Common myeloid progenitor, CD34-positive (primary cell): ENCODE measurements around the gene KAZN.

Experiments
- CTCF ChIA-PET: fragments of 350-600 bp; sonication (Branson Sonifier 250); formaldehyde crosslinking; loops from one replicate; lab custom pipeline; 2021; ENCODE audit warnings: antibody characterized with exemption; lab: Charles Lee
- POLR2A ChIA-PET: fragments of 350-600 bp; sonication (Branson Sonifier 250); formaldehyde crosslinking; loops from one replicate; lab custom pipeline; 2021; ENCODE audit warnings: antibody characterized with exemption; lab: Charles Lee
- DNase-seq, 3 donors: peaks; one replicate each; pipeline versions ENCODE4 v3.0.0 to v3.0.0-alpha.2; 2013
- H3K27ac ChIP-seq, 2 experiments: 1 replicate in 1 of 2; 2 replicates in 1 of 2; pipeline ENCODE4 v1.7.0; 2013; ENCODE audit warnings: inconsistent platforms in 2 of 2, low read length in 2 of 2, mild to moderate bottlenecking in 2 of 2, low read depth in 1 of 2, moderate library complexity in 1 of 2; ENCODE audit not compliant: severe bottlenecking in 2 of 2, insufficient read depth in 1 of 2, poor library complexity in 1 of 2
- H3K27me3 ChIP-seq, 5 experiments: replicated peaks in 2 of 5; 1 replicate in 3 of 5; 2 replicates in 2 of 5; pipeline versions ENCODE4 v1.6.1 to v1.7.0; 2013; ENCODE audit warnings: low read length in 4 of 5, mild to moderate bottlenecking in 2 of 5, moderate library complexity in 2 of 5, inconsistent platforms in 1 of 5; ENCODE audit not compliant: insufficient read depth in 5 of 5, control insufficient read depth in 4 of 5
- H3K36me3 ChIP-seq, 4 experiments: 1 replicate in 2 of 4; 2 replicates in 2 of 4; pipeline versions ENCODE4 v1.6.1 to v1.7.0; 2013; ENCODE audit warnings: low read length in 3 of 4, control low read depth in 1 of 4, mild to moderate bottlenecking in 1 of 4; ENCODE audit not compliant: control insufficient read depth in 4 of 4, insufficient read depth in 4 of 4
- H3K4me1 ChIP-seq, 4 experiments: 1 replicate in 3 of 4; 2 replicates in 1 of 4; pipeline versions ENCODE4 v1.6.1 to v1.7.1; 2013; ENCODE audit warnings: low read length in 3 of 4, mild to moderate bottlenecking in 3 of 4, control low read depth in 1 of 4, inconsistent platforms in 1 of 4, moderate library complexity in 1 of 4; ENCODE audit not compliant: control insufficient read depth in 4 of 4, insufficient read depth in 4 of 4; ENCODE audit errors: control extremely low read depth in 1 of 4
- H3K4me3 ChIP-seq, 7 experiments: 1 replicate in 4 of 7; 2 replicates in 3 of 7; pipeline versions ENCODE4 v1.5.1 to v1.7.0; 2013; ENCODE audit warnings: mild to moderate bottlenecking in 7 of 7, low read length in 6 of 7, moderate library complexity in 6 of 7, inconsistent platforms in 2 of 7, low read depth in 2 of 7, control low read depth in 1 of 7; ENCODE audit not compliant: insufficient read depth in 4 of 7, control insufficient read depth in 1 of 7; ENCODE audit errors: extremely low read depth in 1 of 7
- H3K9me3 ChIP-seq, 5 experiments: 1 replicate in 4 of 5; 2 replicates in 1 of 5; pipeline versions ENCODE4 v1.6.1 to v1.7.1; 2013; ENCODE audit warnings: low read length in 4 of 5, mild to moderate bottlenecking in 2 of 5, inconsistent platforms in 1 of 5, low read depth in 1 of 5, moderate library complexity in 1 of 5; ENCODE audit not compliant: control insufficient read depth in 4 of 5, insufficient read depth in 2 of 5; ENCODE audit errors: control extremely low read depth in 1 of 5
- WGBS: methylation state at CpG from one replicate; pipeline ENCODE4 v1.1.5; 2013; ENCODE audit not compliant: insufficient coverage; 5-methylcytosine and 5-hydroxymethylcytosine counted together

The KAZN gene

GRCh38 chr1:14996133-14997050 lies 397.9 kb downstream of the KAZN start:
- H3K4me1 ChIP-seq: peaks cover 0 to 4% (median 0%) of the 10 kb centered on the region in 4 experiments
- H3K4me3 ChIP-seq: no peak overlapping the region
- ChIA-PET CTCF (no interaction called here), POLR2A (no interaction called here)
- H3K9me3 ChIP-seq: no peaks in the 10 kb centered on the region
- WGBS: 92% methylated on average over 20 of the region's 23 CpGs
- peaks cover 0 to 4% (median 0%) of the 10 kb centered on the region in 5 experiments for H3K27me3 ChIP-seq
- no peaks in the 10 kb centered on the region for H3K36me3 ChIP-seq
- no peak overlapping the region for H3K27ac ChIP-seq
- DNase-seq: no peak

- Histone ChIP-seq H3K4me3 (no peak overlapping the region), H3K9me3 (no peaks in the 10 kb centered on the region), H3K36me3 (no peaks in the 10 kb centered on the region), H3K4me1 (peaks cover 0 to 4% (median 0%) of the 10 kb centered on the region in 4 experiments), H3K27ac (no peak overlapping the region), H3K27me3 (peaks cover 0 to 8% (median 0%) of the 10 kb centered on the region in 5 experiments)
- WGBS: 85% methylated on average over 11 of the region's 12 CpGs
- CTCF ChIA-PET: no interaction called here
- POLR2A ChIA-PET: no interaction called here
- DNase-seq: no peak
Observed at GRCh38 chr1:14997646-14998276, 399.3 kb downstream of the KAZN start.

- Histone ChIP-seq H3K36me3 (no peaks in the 10 kb centered on the region), H3K4me1 (peaks cover 0 to 2% (median 0%) of the 10 kb centered on the region in 4 experiments), H3K9me3 (no peaks in the 10 kb centered on the region), H3K27me3 (peaks cover 0 to 23% (median 5%) of the 10 kb centered on the region in 5 experiments), H3K27ac (no peak overlapping the region), H3K4me3 (no peak overlapping the region)
- DNase-seq: no peak
- POLR2A ChIA-PET: no interaction called here
- 100% methylated on average over 8 of the region's 10 CpGs for WGBS
- CTCF ChIA-PET: no interaction called here
Observed at GRCh38 chr1:14999441-14999840, 401.0 kb downstream of the KAZN start.

- no peak for DNase-seq
- Histone ChIP-seq H3K36me3 (no peaks in the 10 kb centered on the region), H3K9me3 (no peaks in the 10 kb centered on the region), H3K27ac (no peak overlapping the region), H3K27me3 (peaks cover 0 to 29% (median 5%) of the 10 kb centered on the region in 5 experiments), H3K4me3 (no peak overlapping the region), H3K4me1 (no peaks in the 10 kb centered on the region)
- ChIA-PET CTCF (no interaction called here), POLR2A (no interaction called here)
- 100% methylated on average over 4 of the region's 4 CpGs for WGBS
Observed at GRCh38 chr1:15000030-15000429, 401.5 kb downstream of the KAZN start.

- no peak for DNase-seq
- WGBS: 98% methylated on average over 5 of the region's 9 CpGs
- H3K9me3 ChIP-seq: no peaks in the 10 kb centered on the region
Observed at GRCh38 chr1:15000671-15001070, 402.2 kb downstream of the KAZN start.

GRCh38 chr1:15001317-15001915 lies 402.9 kb downstream of the KAZN start:
- no peaks in the 10 kb centered on the region for H3K36me3 ChIP-seq
- WGBS: 88% methylated on average over 1 of the region's 12 CpGs

More at GRCh38 chr1:15000671-15001070, 402.2 kb downstream of the KAZN start:
- Histone ChIP-seq H3K36me3 (no peaks in the 10 kb centered on the region), H3K4me3 (no peak overlapping the region), H3K27ac (no peak overlapping the region), H3K27me3 (peaks cover 0 to 33% (median 5%) of the 10 kb centered on the region in 5 experiments), H3K4me1 (peaks cover 0 to 6% (median 0%) of the 10 kb centered on the region in 4 experiments)
- ChIA-PET POLR2A (interaction anchor here (0.7 kb wide), 1 partner anchor 285 kb away, joined by 3 read pairs; no protein-coding TSS in a partner anchor), CTCF (no interaction called here)

More at GRCh38 chr1:15001317-15001915, 402.9 kb downstream of the KAZN start:
- Histone ChIP-seq H3K4me1 (peaks cover 0 to 10% (median 1%) of the 10 kb centered on the region in 4 experiments), H3K9me3 (no peaks in the 10 kb centered on the region), H3K4me3 (no peak overlapping the region), H3K27ac (no peak overlapping the region), H3K27me3 (peaks cover 0 to 33% (median 5%) of the 10 kb centered on the region in 5 experiments)
- CTCF ChIA-PET: no interaction called here
- DNase-seq: no peak
- POLR2A ChIA-PET: interaction anchor here (0.7 kb wide), 1 partner anchor 286 kb away, joined by 3 read pairs; no protein-coding TSS in a partner anchor
